HepG2 (cell line): ENCODE results near the gene PPARA. TPM values are rescaled to one million over a fixed set of nuclear protein-coding genes. Genes with fewer than 3 reads are reported as not detected.

Source experiments
- AHR ChIP-seq: IDR thresholded peaks from 2 replicates; pipeline ENCODE4 v1.6.1; 2018; ENCODE audit warnings: missing genetic modification reagents, missing compliant biosample characterization
- EEA1 ChIP-seq: sonication (generic); formaldehyde crosslinking; IDR thresholded peaks from 2 replicates; pipeline ENCODE4 v1.5.1; 2020; ENCODE audit warnings: mild to moderate bottlenecking, missing genetic modification reagents, borderline replicate concordance
- GABPB1 ChIP-seq: IDR thresholded peaks from 2 replicates; pipeline ENCODE4 v1.6.1; 2016; ENCODE audit warnings: mild to moderate bottlenecking, missing genetic modification reagents, moderate library complexity, missing compliant biosample characterization
- GFI1 ChIP-seq: sonication (generic); formaldehyde crosslinking; IDR thresholded peaks from 2 replicates; pipeline ENCODE4 v1.5.0; 2020; ENCODE audit warnings: missing genetic modification reagents, mild to moderate bottlenecking, borderline replicate concordance
- HOXA3 ChIP-seq: sonication (generic); formaldehyde crosslinking; IDR thresholded peaks from 2 replicates; pipeline ENCODE4 v1.5.0; 2020; ENCODE audit warnings: missing genetic modification reagents
- KAT2B ChIP-seq: fragments of 150-350 bp; IDR thresholded peaks from 2 replicates; pipeline ENCODE4 v1.6.1; 2014; ENCODE audit warnings: low read depth, low read length, borderline replicate concordance
- KDM1A ChIP-seq: IDR thresholded peaks from 2 replicates; pipeline ENCODE4 v1.6.1; 2016; ENCODE audit warnings: missing compliant biosample characterization
- MTF1 ChIP-seq: sonication (generic); formaldehyde crosslinking; IDR thresholded peaks from 2 replicates; pipeline ENCODE4 v1.5.0; 2020; ENCODE audit warnings: missing genetic modification reagents
- PHF5A ChIP-seq: IDR thresholded peaks from one replicate; pipeline ENCODE4 v1.6.1; 2018; ENCODE audit warnings: low read depth, missing genetic modification reagents; ENCODE audit not compliant: unreplicated experiment
- PRDM4 ChIP-seq: sonication (generic); formaldehyde crosslinking; IDR thresholded peaks from 2 replicates; pipeline ENCODE4 v1.9.0; 2021; ENCODE audit warnings: missing genetic modification reagents, borderline replicate concordance
- TFAP4 ChIP-seq: sonication (generic); IDR thresholded peaks from 2 replicates; pipeline ENCODE4 v1.6.1; 2016; ENCODE audit warnings: low read depth, borderline replicate concordance
- ZBTB4 ChIP-seq: sonication (generic); formaldehyde crosslinking; IDR thresholded peaks from 2 replicates; pipeline ENCODE4 v1.4.0; 2020; ENCODE audit warnings: missing genetic modification reagents, mild to moderate bottlenecking, borderline replicate concordance
- ZFP36L1 ChIP-seq: sonication (generic); formaldehyde crosslinking; IDR thresholded peaks from 2 replicates; pipeline ENCODE4 v1.8.0; 2022; ENCODE audit warnings: mild to moderate bottlenecking, missing genetic modification reagents, moderate library complexity
- ZNF292 ChIP-seq: sonication (generic); formaldehyde crosslinking; IDR thresholded peaks from 2 replicates; pipeline ENCODE4 v1.8.1; 2022; ENCODE audit warnings: mild to moderate bottlenecking, low read depth, missing genetic modification reagents, borderline replicate concordance
- ZNF44 ChIP-seq: sonication (generic); formaldehyde crosslinking; IDR thresholded peaks from 2 replicates; pipeline ENCODE4 v1.5.1; 2020; ENCODE audit warnings: mild to moderate bottlenecking, missing genetic modification reagents
- ZNF552 ChIP-seq: sonication (generic); formaldehyde crosslinking; IDR thresholded peaks from 2 replicates; pipeline ENCODE4 v1.9.0; 2022; ENCODE audit warnings: missing genetic modification reagents, mild to moderate bottlenecking, borderline replicate concordance
- ZSCAN31 ChIP-seq: sonication (generic); formaldehyde crosslinking; IDR thresholded peaks from 2 replicates; pipeline ENCODE4 v1.5.0; 2020; ENCODE audit warnings: low read depth, mild to moderate bottlenecking, missing genetic modification reagents
- polyA plus RNA-seq, 8 experiments: library from polyadenylated mRNA; depleted of rRNA in 3 of 8; stranded (reverse) in 7 of 8; unstranded in 1 of 8; fragments of >200 nt; fragmentation: Illumina TruSeq in 4 of 8; extraction: Trizol in 4 of 8; gene quantifications; 2 replicates each; pipeline versions ENCODE4 v1.2.1 to v1.2.3, GENCODE V29; 2011 to 2016; ENCODE audit warnings: low read depth in 4 of 8, missing spikeins in 1 of 8, mixed read lengths in 1 of 8; ENCODE audit not compliant: insufficient read depth in 1 of 8
- total RNA-seq, 5 experiments: library from RNA; depleted of rRNA; stranded (reverse); fragments of >200 nt; fragmentation: Illumina TruSeq; extraction: Trizol; gene quantifications; 2 replicates each; pipeline ENCODE4 v1.2.3, GENCODE V29; 2016; ENCODE audit warnings: low read depth in 1 of 5

The PPARA gene
- total and polyA plus RNA-seq, 2 of the 13 experiments (the other 11 are each of a cell fraction or from before 2014, with no cell fraction given) = 18.2 to 24.7 TPM

DNA sequence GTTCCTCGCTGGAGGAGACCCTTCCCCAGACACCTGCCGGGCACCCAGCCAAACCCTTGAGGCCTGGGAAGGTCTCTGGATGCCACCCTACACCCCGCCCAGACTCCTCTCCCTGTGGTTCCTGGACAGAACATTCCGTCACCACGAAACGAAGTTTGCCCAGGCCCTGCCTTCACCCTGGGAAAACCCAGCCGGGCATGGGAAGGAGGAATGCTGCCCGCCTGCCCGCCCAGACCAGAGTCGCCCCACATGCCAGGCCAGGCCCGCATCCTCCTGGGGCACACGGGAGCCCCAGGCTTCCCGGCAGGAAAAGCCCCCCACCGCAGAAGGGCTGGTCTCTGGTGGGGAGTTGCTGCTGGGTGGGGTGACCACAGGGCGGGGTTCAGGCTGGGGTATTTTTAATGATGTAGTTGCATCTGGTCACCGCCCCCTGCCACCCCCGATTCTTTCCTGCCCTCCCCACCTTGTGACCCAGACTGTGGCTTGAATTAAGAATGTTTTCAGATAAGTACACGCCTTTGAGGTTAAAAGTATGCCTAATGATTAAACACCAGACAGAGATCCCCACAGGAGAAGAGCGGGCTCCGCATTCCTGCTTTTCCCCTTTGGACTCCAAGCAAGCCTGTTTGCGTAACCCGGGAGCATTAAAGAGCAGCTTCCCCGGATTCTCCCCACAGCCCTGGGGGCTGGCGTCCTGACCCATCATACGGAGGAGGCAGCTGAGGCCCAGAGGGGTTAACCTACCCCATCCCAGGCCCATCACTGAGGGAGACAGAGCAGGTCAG is 44.6 kb upstream of the PPARA start (continued):
- TF ChIP-seq ZNF292 (CRISPR knock-in tag) = peak; percentile 38; the same call in 1 of the 2 replicates
- peak; percentile 26 for TF ChIP-seq PHF5A
- TF ChIP-seq ZFP36L1 (CRISPR knock-in tag) = no peak
- TF ChIP-seq HOXA3 (CRISPR knock-in tag) = peak; percentile 55
- no peak for TF ChIP-seq KAT2B
- peak; percentile 27; the same call in 1 of the 2 replicates for TF ChIP-seq TFAP4
- TF ChIP-seq PRDM4 = no peak
- TF ChIP-seq GABPB1 (CRISPR knock-in tag) = no peak
- no peak for TF ChIP-seq AHR (CRISPR knock-in tag)
- TF ChIP-seq KDM1A (CRISPR knock-in tag) = 0 out of 2 replicates have a peak, but pooled peaks have one; percentile 61
- no peak for TF ChIP-seq ZNF44 (CRISPR knock-in tag)
- no peak for TF ChIP-seq EEA1 (CRISPR knock-in tag)
- no peak for TF ChIP-seq ZNF552
- no peak for TF ChIP-seq MTF1 (CRISPR knock-in tag)
- TF ChIP-seq ZSCAN31 (CRISPR knock-in tag) = no peak
- no peak for TF ChIP-seq ZBTB4 (CRISPR knock-in tag)
- peak; percentile 57; the same call in 1 of the 2 replicates for TF ChIP-seq GFI1 (CRISPR knock-in tag)
